Kidney (tissue), 14 donors: ENCODE data around the gene MYRFL. TPM values are rescaled to one million over a fixed set of nuclear protein-coding genes. Genes with fewer than 3 reads are reported as not detected.

Experiments used
- DNase-seq, 5 donors: peaks; one replicate each; pipeline ENCODE4 v3.0.0-alpha.2; 2013 to 2020
- FAIRE-seq: peaks from 2 replicates; lab custom pipeline; 2012; peaks lifted over from hg19 to GRCh38; lab: Jason Lieb, UNC
- H3K27ac ChIP-seq, 2 donors: one replicate each; pipeline ENCODE4 v1.7.0; 2013; ENCODE audit warnings: low read depth in 2 of 2, low read length in 2 of 2, inconsistent platforms in 1 of 2
- H3K27me3 ChIP-seq: one replicate; pipeline ENCODE4 v1.7.1; 2013; ENCODE audit warnings: low read length, inconsistent platforms; ENCODE audit not compliant: control insufficient read depth, insufficient read depth
- H3K36me3 ChIP-seq, 3 donors: one replicate each; pipeline versions ENCODE4 v1.7.0 to v1.7.1; 2013; ENCODE audit warnings: low read length in 3 of 3, control low read depth in 1 of 3, inconsistent platforms in 1 of 3; ENCODE audit not compliant: insufficient read depth in 3 of 3, control insufficient read depth in 2 of 3
- H3K4me1 ChIP-seq, 3 donors: one replicate each; pipeline versions ENCODE4 v1.7.0 to v1.7.1; 2013; ENCODE audit warnings: low read length in 3 of 3, inconsistent platforms in 1 of 3, low read depth in 1 of 3; ENCODE audit not compliant: control insufficient read depth in 2 of 3, insufficient read depth in 2 of 3
- H3K4me3 ChIP-seq, 3 donors: one replicate each; pipeline versions ENCODE4 v1.7.0 to v1.8.1; 2013; ENCODE audit warnings: low read length in 3 of 3, control low read depth in 1 of 3, inconsistent platforms in 1 of 3
- H3K9ac ChIP-seq, 3 donors: one replicate each; pipeline versions ENCODE4 v1.7.0 to v1.7.1; 2013; ENCODE audit warnings: low read length in 3 of 3, control low read depth in 1 of 3, inconsistent platforms in 1 of 3
- H3K9me3 ChIP-seq, 3 donors: one replicate each; pipeline versions ENCODE4 v1.7.0 to v1.7.1; 2013; ENCODE audit warnings: low read length in 3 of 3, control low read depth in 1 of 3, inconsistent platforms in 1 of 3; ENCODE audit not compliant: control insufficient read depth in 2 of 3, insufficient read depth in 1 of 3
- CTCF ChIP-seq: IDR thresholded peaks from 3 replicates; pipeline ENCODE4 v1.5.1; 2012; ENCODE audit warnings: mild to moderate bottlenecking, moderate library complexity, borderline replicate concordance; ENCODE audit not compliant: insufficient read depth; ENCODE audit errors: extremely low read depth
- intact Hi-C: fragments of 100-400 bp; cut with DNase I; formaldehyde crosslinking; loops from one replicate; pipeline ENCODE4 v1.11.1; 2022
- polyA plus RNA-seq: library from polyadenylated mRNA; stranded (reverse); fragments of 350-450 nt; fragmentation: Illumina TruSeq; extraction: RNeasy Lipid Tissue Mini Kit (QIAGEN cat#74804); gene quantifications from one replicate; pipeline ENCODE4 v1.2.3, GENCODE V29; 2014; ENCODE audit warnings: low read depth, low replicate concordance; ENCODE audit not compliant: insufficient read depth
- total RNA-seq: library from RNA; stranded (reverse); fragmentation: NEBNext Ultra II Directional; extraction: Animal tissue kit (Norgen Biotek cat#: 25700); gene quantifications from one replicate; pipeline ENCODE4 v1.2.1, GENCODE V29; 2021
- donor health status: control.
- donor health status: control.
- donor health status: control.
- donor health status: control.
- donor health status: control.
- donor health status: DM: yes; HTN: yes; CAD: no.
- donor health status: Normal renal cell carcinoma (clear cell type).

The MYRFL gene
- total and polyA plus RNA-seq, 2 donors from 2014 or later: 0.82 to 1.6 TPM

DNA sequence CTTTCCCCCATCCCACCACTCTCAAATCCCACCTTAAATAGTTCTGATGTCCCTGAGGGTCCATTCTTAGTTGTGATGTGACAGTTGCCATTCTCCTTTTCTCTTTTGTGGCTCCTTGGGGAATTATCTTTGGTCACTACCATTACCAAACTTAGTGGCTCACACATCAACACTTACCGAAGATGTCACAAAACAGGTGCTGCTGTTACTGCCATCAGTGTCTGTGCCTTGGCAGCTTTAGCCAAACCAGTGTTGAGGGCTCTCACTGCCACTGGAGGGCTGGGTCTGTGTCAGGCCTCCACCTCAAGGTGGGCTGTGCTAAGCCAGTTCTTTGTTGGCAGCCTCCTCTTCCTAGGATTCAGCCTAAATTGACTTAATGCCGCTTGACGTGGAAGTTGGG, 144.0 kb downstream of the MYRFL start:
- H3K36me3 ChIP-seq: no peaks in the 10 kb centered on the region
- FAIRE-seq (no peak), DNase-seq (no peak)
- no peaks in the 10 kb centered on the region for H3K9me3 ChIP-seq
- no peak for TF ChIP-seq CTCF
- H3K4me1 ChIP-seq: no peaks in the 10 kb centered on the region
- H3K4me3 ChIP-seq: no peak overlapping the region
- no peak overlapping the region for H3K27ac ChIP-seq
- intact Hi-C loops: no loop called here
- no peak overlapping the region for H3K9ac ChIP-seq
- no peaks in the 10 kb centered on the region for H3K27me3 ChIP-seq

- H3K9ac ChIP-seq: no peak overlapping the region
- H3K36me3 ChIP-seq: no peaks in the 10 kb centered on the region
- no peaks in the 10 kb centered on the region for H3K27me3 ChIP-seq
- TF ChIP-seq CTCF: no peak
- H3K4me1 ChIP-seq: no peaks in the 10 kb centered on the region
- no peak overlapping the region for H3K4me3 ChIP-seq
- intact Hi-C loops: no loop called here
- H3K9me3 ChIP-seq: no peaks in the 10 kb centered on the region
- H3K27ac ChIP-seq: no peak overlapping the region
- DNase-seq: no peak
- no peak for FAIRE-seq
Observed at GRCh38 chr12:69972136-69972535, 147.1 kb downstream of the MYRFL start.

GRCh38 chr12:69978020-69978419, 153.0 kb downstream of the MYRFL start:
- intact Hi-C loops: no loop called here

More at GRCh38 chr12:69978020-69978419, 153.0 kb downstream of the MYRFL start:
- FAIRE-seq: no peak
- Histone ChIP-seq H3K36me3 (no peaks in the 10 kb centered on the region), H3K27me3 (no peaks in the 10 kb centered on the region), H3K27ac (no peak overlapping the region), H3K4me1 (no peaks in the 10 kb centered on the region), H3K4me3 (no peak overlapping the region), H3K9ac (no peak overlapping the region), H3K9me3 (no peaks in the 10 kb centered on the region)
- TF ChIP-seq CTCF: no peak
- DNase-seq: peak in 2 of 5 donors; percentile 9 to 37
